ENCODE data around the gene UNK. TPM values are rescaled to one million over a fixed set of nuclear protein-coding genes. Genes with fewer than 3 reads are reported as not detected.

The UNK gene
- total and polyA plus RNA-seq, 2 experiments from 2014 or later, result 11.5 to 12.4 TPM

GRCh38 chr17:75740631-75741077 is 44.0 kb upstream of the UNK start:
- no peaks in the 10 kb centered on the region for H3K4me1 ChIP-seq (ENCODE audit: insufficient read depth)
- WGBS, 2 experiments (ENCODE audit: low coverage in 1 of 2, low lambda C conversion rate in 2 of 2, missing lambda C conversion rate in 2 of 2), result 75 to 83% methylated on average over 15 of the region's 17 CpGs
- no peak for DNase-seq
- H3K36me3 ChIP-seq (ENCODE audit: low read depth), result no peaks in the 10 kb centered on the region
- no peaks in the 10 kb centered on the region for H3K79me2 ChIP-seq (ENCODE audit: insufficient read depth)
- no peaks in the 10 kb centered on the region for H4K20me1 ChIP-seq (ENCODE audit: insufficient read depth)
- no peaks in the 10 kb centered on the region for H3F3A ChIP-seq (ENCODE audit: insufficient read depth)
- TF ChIP-seq EZH2 (IDR thresholded peaks at IDR 0.05; ENCODE audit: insufficient read depth, poor library complexity, severe bottlenecking), result no peak
- TF ChIP-seq EZH2phosphoT487 (IDR thresholded peaks at IDR 0.05; ENCODE audit: insufficient read depth, low read depth), result no peak
- no peaks in the 10 kb centered on the region for H3K27me3 ChIP-seq (replicated peaks; ENCODE audit: insufficient read depth)
- no peak overlapping the region for H3K4me3 ChIP-seq
- no peak overlapping the region for H3K27ac ChIP-seq
- H3K9me2 ChIP-seq (ENCODE audit: insufficient read depth), result no peaks in the 10 kb centered on the region
- H3K9me3 ChIP-seq (ENCODE audit: low read depth), result no peaks in the 10 kb centered on the region
- no peak overlapping the region for H3K4me2 ChIP-seq (ENCODE audit: unreplicated experiment)
- H2AFZ ChIP-seq, result no peak overlapping the region
- in situ Hi-C loops (cut with MboI), result loop anchor here (25.0 kb wide), 1 partner anchor 303 kb away; no protein-coding TSS in a partner anchor
- H3K9ac ChIP-seq, result no peak overlapping the region

GRCh38 chr17:75742337-75742736 is 42.3 kb upstream of the UNK start:
- Histone ChIP-seq H3K36me3 (ENCODE audit: low read depth) (no peaks in the 10 kb centered on the region), H3F3A (ENCODE audit: insufficient read depth) (no peaks in the 10 kb centered on the region), H3K4me3 (no peak overlapping the region), H2AFZ (no peak overlapping the region), H3K9me3 (ENCODE audit: low read depth) (no peaks in the 10 kb centered on the region), H3K79me2 (ENCODE audit: insufficient read depth) (no peaks in the 10 kb centered on the region), H3K4me1 (ENCODE audit: insufficient read depth) (no peaks in the 10 kb centered on the region), H4K20me1 (ENCODE audit: insufficient read depth) (no peaks in the 10 kb centered on the region), H3K27ac (no peak overlapping the region), H3K27me3 (replicated peaks; ENCODE audit: insufficient read depth) (no peaks in the 10 kb centered on the region), H3K4me2 (ENCODE audit: unreplicated experiment) (no peak overlapping the region), H3K9me2 (ENCODE audit: insufficient read depth) (no peaks in the 10 kb centered on the region), H3K9ac (no peak overlapping the region)
- no peak for TF ChIP-seq EZH2phosphoT487 (IDR thresholded peaks at IDR 0.05; ENCODE audit: insufficient read depth, low read depth)
- no peak for TF ChIP-seq EZH2 (IDR thresholded peaks at IDR 0.05; ENCODE audit: insufficient read depth, poor library complexity, severe bottlenecking)
- no peak for DNase-seq
- WGBS, 2 experiments (ENCODE audit: low coverage in 1 of 2, low lambda C conversion rate in 2 of 2, missing lambda C conversion rate in 2 of 2), result 87 to 88% methylated on average over 17 to 25 of the region's 25 CpGs
- in situ Hi-C loops (cut with MboI), result loop anchor here (25.0 kb wide), 1 partner anchor 305 kb away; no protein-coding TSS in a partner anchor

- no peak overlapping the region for H3K9ac ChIP-seq
- H3K79me2 ChIP-seq (ENCODE audit: insufficient read depth), result no peaks in the 10 kb centered on the region
- H3K27ac ChIP-seq, result no peak overlapping the region
- no peaks in the 10 kb centered on the region for H3F3A ChIP-seq (ENCODE audit: insufficient read depth)
- H3K4me1 ChIP-seq (ENCODE audit: insufficient read depth), result peaks cover 3% of the 10 kb centered on the region; the same call in 1 of the 2 replicates
- no peak for TF ChIP-seq EZH2phosphoT487 (IDR thresholded peaks at IDR 0.05; ENCODE audit: insufficient read depth, low read depth)
- TF ChIP-seq EZH2 (IDR thresholded peaks at IDR 0.05; ENCODE audit: insufficient read depth, poor library complexity, severe bottlenecking), result no peak
- no peaks in the 10 kb centered on the region for H3K9me3 ChIP-seq (ENCODE audit: low read depth)
- H3K27me3 ChIP-seq (replicated peaks; ENCODE audit: insufficient read depth), result no peaks in the 10 kb centered on the region
- H3K36me3 ChIP-seq (ENCODE audit: low read depth), result no peaks in the 10 kb centered on the region
- H3K4me2 ChIP-seq (ENCODE audit: unreplicated experiment), result no peak overlapping the region
- no peak overlapping the region for H3K4me3 ChIP-seq
- H2AFZ ChIP-seq, result no peak overlapping the region
- no peak for DNase-seq
- WGBS, 2 experiments (ENCODE audit: low coverage in 1 of 2, low lambda C conversion rate in 2 of 2, missing lambda C conversion rate in 2 of 2), result 92% methylated on average over 24 to 25 of the region's 25 CpGs
- in situ Hi-C loops (cut with MboI), result loop anchor here (25.0 kb wide), 1 partner anchor 306 kb away; no protein-coding TSS in a partner anchor
- no peaks in the 10 kb centered on the region for H3K9me2 ChIP-seq (ENCODE audit: insufficient read depth)
- no peaks in the 10 kb centered on the region for H4K20me1 ChIP-seq (ENCODE audit: insufficient read depth)
Observed at GRCh38 chr17:75743625-75744206, 40.9 kb upstream of the UNK start.

GRCh38 chr17:75748706-75749105 is 35.9 kb upstream of the UNK start:
- Histone ChIP-seq H3F3A (ENCODE audit: insufficient read depth) (no peaks in the 10 kb centered on the region), H3K27me3 (replicated peaks; ENCODE audit: insufficient read depth) (no peaks in the 10 kb centered on the region), H3K27ac (no peak overlapping the region), H3K4me2 (ENCODE audit: unreplicated experiment) (no peak overlapping the region), H3K4me1 (ENCODE audit: insufficient read depth) (peaks cover 3% of the 10 kb centered on the region; the same call in 1 of the 2 replicates), H4K20me1 (ENCODE audit: insufficient read depth) (no peaks in the 10 kb centered on the region), H3K9me3 (ENCODE audit: low read depth) (no peaks in the 10 kb centered on the region), H3K9ac (no peak overlapping the region), H3K4me3 (no peak overlapping the region), H3K79me2 (ENCODE audit: insufficient read depth) (no peaks in the 10 kb centered on the region), H3K36me3 (ENCODE audit: low read depth) (no peaks in the 10 kb centered on the region), H3K9me2 (ENCODE audit: insufficient read depth) (no peaks in the 10 kb centered on the region), H2AFZ (no peak overlapping the region)
- in situ Hi-C loops (cut with MboI), result loop anchor here (5.0 to 25.0 kb wide), 2 partner anchors 76 to 311 kb away; no protein-coding TSS in a partner anchor
- 69 to 73% methylated on average over 9 of the region's 9 CpGs for WGBS, 2 experiments (ENCODE audit: low coverage in 1 of 2, low lambda C conversion rate in 2 of 2, missing lambda C conversion rate in 2 of 2)
- DNase-seq, result no peak
- TF ChIP-seq EZH2phosphoT487 (IDR thresholded peaks at IDR 0.05; ENCODE audit: insufficient read depth, low read depth), result no peak
- TF ChIP-seq EZH2 (IDR thresholded peaks at IDR 0.05; ENCODE audit: insufficient read depth, poor library complexity, severe bottlenecking), result no peak
